HG03439 (cell line): Measurements from ENCODE around the gene CCDC152.
"Not testable (repeated sequence)": the region's sequence is repeated elsewhere in the genome, so short reads cannot be mapped to it uniquely, and the experiment has no call there.

Experiments used
- ATAC-seq: cut with Tn5 transposase; IDR thresholded peaks from one replicate; pipeline ENCODE4 v1.9.1; 2021; ENCODE audit warnings: mild to moderate bottlenecking, moderate library complexity; ENCODE audit not compliant: unreplicated experiment

The CCDC152 gene, protein sequence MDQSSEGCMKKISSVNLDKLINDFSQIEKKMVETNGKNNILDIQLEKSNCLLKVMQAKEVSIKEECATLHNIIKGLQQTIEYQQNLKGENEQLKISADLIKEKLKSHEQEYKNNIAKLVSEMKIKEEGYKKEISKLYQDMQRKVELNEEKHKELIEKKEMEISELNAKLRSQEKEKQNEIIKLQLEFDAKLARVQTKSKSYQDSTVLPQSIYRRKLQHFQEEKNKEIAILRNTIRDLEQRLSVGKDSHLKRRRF

DNA sequence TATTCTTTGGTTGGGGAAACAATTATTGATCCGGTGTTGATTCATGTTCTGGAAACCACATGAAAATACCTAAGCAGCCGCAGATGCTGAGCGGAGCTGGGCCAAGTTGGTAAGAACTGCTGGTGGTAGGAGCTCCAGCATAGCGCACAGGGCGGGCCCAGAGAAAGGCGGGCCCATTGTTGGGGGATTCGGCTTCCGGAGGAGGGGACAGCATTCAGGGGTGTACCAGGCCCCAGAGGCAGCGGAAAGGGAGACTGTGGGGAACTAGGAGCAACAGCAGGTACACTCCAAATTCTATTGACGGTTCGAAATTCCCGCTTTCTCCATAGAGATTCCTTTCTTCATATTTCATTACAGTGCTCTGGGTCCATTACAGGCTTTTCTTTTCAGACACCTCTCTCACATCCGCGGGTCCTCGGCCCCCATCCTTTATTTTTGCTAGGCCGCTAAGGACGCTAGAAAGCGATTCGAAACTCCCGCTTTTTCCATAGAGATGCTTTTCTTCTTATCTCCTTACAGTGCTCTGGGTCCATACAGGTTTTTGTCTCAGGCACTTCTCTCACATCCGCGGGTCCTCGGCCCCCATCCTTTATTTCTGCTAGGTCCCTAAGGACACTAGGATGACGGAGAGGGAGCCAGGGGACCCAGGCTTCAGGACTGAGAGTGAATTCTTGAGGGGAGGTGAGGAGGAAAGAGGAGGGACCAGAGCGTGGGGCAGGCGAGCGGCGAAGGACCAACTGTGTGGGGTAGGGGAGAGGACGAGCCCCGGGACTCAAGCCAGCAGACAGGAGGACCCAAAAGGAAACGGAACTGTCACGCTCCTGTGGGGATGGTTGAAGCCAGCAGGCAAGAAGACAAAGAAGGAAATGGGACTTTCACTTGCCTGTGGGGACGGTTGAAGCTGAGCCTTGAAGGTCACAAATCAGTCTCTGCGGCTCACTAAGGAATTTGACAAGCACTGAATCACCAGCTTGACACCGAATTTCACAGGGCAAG is at the start of gene CCDC152:
Gene CCDC152, plus strand, starts transcription at position 213 of the 996 bp plus-strand sequence. CDS start 2,304 bp downstream, outside the sequence.
- ATAC-seq: no peak

DNA sequence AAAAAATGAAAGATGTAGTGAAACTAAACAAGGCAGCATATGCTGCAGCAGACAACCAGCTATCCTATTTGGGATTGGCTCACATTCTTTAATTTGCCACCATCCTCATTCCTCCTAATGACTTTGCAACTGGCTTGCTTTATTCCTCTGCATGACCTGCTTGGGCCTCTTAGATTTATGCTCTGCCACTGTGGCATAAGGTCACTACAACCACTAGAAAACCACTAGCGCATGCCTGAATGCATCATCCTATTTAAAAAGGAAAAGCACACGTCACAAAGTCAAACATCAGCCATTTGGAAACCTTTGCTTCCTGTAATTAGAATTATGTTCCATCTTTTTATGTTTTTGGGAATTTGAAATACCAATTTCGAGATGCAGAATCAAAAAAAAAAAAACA is 40.8 kb upstream of the CCDC152 start:
- no peak for ATAC-seq

DNA sequence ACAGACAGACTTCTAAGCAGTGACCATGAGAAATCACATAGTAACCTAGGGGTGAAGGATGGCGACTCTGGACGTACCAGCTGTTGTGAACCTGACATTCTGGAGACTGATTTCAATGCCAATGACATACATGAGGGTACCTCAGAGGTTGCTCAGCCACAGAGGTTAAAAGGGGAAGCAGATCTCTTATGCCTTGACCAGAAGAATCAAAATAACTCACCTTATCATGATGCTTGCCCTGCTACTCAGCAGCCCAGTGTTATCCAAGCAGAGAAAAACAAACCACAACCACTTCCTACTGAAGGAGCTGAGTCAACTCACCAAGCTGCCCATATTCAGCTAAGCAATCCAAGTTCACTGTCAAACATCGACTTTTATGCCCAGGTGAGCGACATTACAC is 38.0 kb upstream of the CCDC152 start:
- ATAC-seq: no peak

DNA sequence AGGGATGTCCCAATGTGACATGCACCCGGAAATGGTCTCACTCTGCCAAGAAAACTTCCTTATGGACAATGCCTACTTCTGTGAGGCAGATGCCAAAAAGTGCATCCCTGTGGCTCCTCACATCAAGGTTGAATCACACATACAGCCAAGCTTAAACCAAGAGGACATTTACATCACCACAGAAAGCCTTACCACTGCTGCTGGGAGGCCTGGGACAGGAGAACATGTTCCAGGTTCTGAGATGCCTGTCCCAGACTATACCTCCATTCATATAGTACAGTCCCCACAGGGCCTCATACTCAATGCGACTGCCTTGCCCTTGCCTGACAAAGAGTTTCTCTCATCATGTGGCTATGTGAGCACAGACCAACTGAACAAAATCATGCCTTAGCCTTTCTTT is 37.6 kb upstream of the CCDC152 start:
- ATAC-seq: no peak

DNA sequence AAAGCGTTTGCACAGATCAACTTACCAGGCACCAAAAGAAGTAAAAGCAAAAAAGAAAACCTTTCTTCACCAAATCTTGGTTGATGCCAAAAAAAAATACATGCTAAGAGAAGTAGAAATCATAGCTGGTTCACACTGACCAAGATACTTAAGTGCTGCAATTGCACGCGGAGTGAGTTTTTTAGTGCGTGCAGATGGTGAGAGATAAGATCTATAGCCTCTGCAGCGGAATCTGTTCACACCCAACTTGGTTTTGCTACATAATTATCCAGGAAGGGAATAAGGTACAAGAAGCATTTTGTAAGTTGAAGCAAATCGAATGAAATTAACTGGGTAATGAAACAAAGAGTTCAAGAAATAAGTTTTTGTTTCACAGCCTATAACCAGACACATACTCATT is 36.4 kb upstream of the CCDC152 start:
- ATAC-seq: no peak

DNA sequence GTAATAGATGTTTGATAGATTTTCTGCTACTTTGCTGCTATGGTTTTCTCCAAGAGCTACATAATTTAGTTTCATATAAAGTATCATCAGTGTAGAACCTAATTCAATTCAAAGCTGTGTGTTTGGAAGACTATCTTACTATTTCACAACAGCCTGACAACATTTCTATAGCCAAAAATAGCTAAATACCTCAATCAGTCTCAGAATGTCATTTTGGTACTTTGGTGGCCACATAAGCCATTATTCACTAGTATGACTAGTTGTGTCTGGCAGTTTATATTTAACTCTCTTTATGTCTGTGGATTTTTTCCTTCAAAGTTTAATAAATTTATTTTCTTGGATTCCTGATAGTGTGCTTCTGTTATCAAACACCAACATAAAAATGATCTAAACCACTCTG is 35.1 kb upstream of the CCDC152 start:
- no peak for ATAC-seq

DNA sequence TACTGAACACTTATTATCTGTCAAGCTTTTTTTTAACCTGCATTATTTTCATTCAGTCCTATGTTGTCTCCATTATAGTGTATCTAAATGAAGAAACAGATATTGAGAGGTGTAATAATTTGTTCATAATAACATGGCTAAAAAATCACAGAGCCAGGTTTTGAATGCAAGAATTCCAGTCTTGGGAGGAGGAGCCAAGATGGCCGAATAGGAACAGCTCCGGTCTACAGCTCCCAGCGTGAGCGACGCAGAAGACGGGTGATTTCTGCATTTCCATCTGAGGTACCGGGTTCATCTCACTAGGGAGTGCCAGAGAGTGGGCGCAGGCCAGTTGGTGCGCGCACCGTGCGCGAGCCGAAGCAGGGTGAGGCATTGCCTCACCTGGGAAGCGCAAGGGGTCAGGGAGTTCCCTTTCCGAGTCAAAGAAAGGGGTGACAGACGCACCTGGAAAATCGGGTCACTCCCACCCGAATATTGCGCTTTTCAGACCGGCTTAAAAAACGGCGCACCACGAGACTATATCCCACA is 22.0 kb upstream of the CCDC152 start:
- ATAC-seq: not testable (repeated sequence)

DNA sequence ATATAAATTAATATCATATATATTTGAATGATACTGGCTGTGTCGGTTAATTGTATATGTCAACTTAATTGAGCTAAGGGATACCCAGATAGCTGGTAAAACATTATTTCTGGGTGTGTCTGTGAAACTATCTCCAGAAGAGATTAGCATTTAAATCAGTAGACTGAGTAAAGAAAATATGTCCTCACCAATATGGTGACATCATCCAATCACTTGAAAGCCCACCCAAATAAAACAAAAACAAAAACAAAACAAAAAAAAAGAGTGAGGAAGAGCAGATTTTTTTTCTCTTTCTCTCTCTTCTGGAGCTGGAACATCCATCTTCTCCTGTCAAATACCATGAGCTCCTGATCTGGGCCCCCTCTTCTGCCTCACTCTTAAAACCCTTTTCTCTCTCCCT is 15.7 kb upstream of the CCDC152 start:
- ATAC-seq: no peak

DNA sequence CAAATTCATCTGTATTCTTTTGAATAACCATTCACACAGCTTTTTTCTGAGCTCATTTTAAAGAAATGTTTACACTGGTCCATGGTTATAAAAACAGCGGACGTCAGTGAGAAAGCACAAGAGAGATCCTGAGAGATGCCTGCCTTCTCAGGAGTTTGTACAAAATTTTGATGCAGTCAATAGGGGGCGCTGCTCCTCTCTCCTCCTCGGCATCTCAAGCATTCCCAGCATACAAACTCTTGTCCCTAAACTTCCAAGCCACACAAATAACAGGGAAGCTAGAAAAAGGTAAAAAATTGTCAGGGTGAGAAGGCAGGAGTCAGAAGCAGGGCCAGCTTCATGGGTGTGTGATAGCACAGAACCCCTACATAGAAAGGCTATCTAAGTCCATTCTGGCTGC is 11.2 kb upstream of the CCDC152 start:
- ATAC-seq: no peak

DNA sequence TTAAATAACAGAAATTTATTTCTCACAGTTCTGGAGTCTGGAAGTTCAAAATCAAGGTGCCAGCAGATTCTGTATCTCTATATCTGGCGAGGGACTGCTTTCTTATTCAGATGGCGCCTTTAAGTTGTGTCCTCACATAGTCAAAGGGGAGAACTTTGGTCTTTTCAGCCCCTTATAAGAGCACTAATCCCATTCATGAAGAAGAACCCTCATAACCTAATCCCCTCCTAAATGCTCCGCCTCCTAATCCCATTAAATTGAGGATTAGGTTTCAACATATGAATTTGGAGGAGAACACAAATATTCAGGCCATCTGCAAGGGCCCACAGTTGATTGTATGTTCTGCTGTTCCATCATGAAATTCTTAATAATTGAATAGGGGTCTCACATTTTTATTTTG is 10.8 kb upstream of the CCDC152 start:
- no peak for ATAC-seq

DNA sequence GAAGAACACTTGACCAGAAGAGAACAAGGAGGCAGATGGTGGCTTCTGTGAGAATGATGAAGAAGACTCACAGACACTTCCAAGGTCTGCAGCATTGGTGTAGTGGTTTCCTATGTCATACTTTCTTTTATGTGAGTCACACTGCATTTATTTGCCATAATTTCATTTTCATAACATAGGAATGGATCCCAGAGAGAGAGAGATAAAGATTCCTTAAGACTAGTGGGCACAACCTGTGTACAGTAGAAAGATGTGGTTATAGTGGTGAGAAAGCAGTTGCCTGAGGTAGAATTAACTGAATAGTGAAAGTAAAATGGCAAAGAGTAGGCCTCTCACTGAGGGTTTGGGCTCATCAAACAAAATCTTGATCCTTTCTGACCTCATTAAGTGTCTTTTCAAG is 7.6 kb upstream of the CCDC152 start:
- no peak for ATAC-seq

DNA sequence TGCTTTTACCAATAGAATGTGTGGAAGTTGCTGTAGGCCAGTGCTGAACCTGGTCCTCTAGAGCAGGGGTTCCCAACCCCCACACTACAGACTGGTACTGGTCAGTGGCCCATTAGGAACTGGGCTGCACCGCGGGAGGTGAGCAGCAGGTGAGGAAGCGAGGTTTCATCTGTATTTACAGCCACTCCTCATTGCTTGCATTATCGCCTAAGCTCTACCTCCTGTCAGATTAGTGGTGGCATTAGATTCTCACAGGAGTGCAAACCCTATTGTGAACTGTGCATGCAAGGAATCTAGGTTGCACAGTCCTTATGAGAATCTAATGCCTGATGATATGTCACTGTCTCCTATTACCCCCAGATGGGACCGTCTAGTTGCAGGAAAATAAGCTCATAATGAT is 6.1 kb upstream of the CCDC152 start:
- no peak for ATAC-seq

DNA sequence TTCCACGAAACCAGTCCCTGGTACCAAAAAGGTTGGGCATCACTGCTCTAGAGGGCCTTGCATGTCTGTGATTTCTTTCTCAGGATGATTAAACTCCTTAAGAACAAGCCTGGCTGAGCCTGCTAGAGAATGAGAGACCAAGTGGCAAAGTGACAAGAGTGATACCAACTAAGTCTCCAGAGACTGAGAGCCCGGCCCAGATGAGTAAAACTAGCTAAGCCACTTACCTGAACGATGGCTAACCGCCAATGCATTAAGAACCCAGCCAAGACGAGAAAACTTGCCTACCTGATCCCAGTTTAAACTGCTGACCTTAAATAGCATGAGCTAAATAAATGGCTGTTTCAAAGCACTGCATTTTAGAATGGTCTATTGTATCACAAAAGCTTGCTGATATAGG is 5.6 kb upstream of the CCDC152 start:
- no peak for ATAC-seq

DNA sequence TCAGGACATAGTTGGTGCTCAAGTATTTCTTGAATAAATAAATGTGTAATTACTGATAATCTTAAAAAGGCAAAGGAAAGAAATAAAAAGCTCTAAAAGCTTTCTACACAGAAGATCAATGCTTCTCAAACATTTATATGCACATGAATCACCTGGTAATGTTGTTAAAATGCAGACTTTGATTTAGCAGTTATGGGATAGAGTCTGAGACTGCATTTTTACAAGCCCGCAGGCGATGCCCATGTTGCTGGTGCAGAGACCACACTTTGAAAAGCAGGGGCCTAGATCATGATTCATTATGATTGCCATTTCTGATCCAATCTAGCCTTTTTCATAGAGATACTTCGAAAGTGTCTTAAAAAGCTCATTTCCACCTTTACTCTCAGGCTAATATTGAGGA is 3.5 kb upstream of the CCDC152 start:
- ATAC-seq: no peak

DNA sequence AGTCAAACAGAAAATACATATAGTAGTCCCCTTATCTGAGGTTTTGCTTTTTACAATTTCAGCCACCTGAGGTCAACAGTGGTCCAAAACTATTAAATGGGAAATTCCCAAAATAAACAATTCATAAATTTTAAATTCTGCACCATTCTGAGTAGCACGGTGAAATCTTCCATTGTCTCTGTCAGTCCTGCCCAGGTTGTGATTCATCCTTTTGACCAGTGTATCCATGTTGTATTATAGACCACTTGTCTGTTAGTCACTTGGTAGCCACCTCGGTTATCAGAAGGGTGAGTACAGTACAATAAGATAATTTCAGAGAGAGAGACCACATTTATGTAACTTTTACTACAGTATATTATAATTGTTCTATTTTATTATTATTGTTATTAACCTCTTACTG is 2.8 kb downstream of the CCDC152 start:
- ATAC-seq: no peak

DNA sequence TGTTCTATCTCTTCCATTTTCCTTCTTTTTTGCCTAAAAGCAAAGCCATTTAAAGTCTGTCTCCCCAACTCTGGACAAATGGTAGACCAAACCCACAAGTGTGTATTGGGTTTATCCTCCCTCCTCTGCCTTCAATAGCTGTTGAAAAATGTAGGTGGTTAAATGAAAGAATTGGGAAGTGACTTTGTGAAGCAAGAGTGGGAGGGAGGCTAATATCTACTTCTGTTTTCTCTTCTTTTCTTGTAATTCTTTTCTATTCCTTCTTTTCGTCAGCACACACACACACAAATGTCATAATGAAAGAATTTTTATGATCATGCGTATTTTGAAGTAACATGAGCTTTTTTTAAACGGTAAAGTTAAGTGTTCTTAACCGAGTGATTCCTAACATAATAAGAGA is 3.8 kb downstream of the CCDC152 start:
- ATAC-seq: no peak

DNA sequence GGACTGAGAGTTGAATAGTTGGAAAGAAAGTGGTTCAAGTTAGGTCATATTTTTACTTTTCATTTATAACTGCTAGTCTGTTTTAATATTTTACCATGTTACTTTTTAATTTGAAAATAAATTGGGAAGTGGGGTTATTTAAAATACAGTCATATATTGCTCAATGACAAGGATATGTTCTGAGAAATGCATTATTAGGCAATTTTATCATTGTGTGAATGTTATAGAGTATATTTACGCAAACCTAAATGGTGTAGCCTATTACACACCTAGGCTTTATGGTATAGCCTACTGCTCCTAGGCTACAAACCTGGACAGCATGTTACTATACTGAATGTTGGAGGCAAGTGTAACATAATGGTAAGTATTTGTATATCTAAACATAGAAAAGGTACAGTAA is 5.2 kb downstream of the CCDC152 start:
- no peak for ATAC-seq

DNA sequence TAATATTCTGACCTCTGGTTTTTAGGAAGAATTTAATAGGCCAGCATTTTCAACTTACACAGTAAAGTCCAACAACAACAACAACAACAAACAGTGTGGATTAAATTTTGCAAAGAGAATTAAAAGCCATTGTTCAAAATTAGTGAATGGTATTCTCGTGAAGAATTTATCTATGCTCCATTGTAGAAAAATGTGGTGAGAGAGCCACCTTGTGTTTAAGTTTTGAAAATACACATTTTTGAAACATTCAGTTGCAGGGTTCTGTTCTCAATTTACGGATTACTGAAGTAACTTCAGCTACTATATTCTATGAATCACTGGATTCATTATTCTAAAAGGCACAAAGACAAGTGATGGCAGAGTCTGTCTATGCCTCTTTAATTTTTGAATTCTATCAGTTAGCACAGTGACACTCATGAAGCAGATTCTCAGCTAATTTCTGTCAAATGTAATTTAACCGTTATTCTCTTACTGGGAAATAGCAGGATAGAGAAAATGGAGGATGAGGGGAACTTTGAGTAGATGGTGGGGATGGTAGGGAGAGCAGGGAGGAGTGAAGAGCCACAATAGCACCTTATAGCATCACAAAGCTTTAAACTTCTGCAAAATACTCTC is 11.0 kb downstream of the CCDC152 start:
- no peak for ATAC-seq

DNA sequence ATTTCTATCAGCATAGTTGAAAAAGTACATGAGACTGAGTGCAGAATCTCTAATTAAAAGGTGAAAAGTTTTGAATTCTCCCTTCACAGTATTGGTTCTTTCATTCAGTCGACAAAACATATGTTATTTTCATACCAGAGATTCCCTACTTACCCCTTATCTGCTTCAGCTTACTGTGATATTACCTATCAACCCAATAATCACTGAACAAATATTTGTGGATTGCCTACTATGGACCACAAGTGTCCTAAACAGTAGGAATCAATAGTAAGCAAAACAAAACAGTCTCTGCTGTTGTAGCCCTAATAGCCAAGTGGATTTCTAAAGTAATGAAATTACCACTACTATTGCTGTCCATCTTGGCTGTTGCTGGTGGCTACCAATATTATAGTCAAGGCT is 11.5 kb downstream of the CCDC152 start:
- ATAC-seq: no peak

DNA sequence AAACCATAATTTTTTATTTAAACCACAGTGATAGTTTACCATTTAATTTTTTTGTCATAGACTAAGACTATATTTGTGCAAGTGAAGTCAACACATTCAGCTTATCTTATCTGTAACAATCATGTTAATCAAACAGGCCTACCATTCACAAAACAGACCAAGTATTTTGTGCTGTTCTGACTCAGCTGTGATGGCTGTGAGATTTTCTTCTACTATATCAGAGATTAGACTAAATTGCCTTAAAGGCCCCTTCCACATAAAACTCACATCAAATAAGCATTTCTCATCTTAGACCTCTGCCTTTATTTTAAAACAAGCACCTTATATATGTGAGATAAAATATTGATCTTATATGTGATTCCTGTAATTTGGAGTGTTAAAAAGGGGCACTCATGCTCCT is 13.4 kb downstream of the CCDC152 start:
- ATAC-seq: no peak

DNA sequence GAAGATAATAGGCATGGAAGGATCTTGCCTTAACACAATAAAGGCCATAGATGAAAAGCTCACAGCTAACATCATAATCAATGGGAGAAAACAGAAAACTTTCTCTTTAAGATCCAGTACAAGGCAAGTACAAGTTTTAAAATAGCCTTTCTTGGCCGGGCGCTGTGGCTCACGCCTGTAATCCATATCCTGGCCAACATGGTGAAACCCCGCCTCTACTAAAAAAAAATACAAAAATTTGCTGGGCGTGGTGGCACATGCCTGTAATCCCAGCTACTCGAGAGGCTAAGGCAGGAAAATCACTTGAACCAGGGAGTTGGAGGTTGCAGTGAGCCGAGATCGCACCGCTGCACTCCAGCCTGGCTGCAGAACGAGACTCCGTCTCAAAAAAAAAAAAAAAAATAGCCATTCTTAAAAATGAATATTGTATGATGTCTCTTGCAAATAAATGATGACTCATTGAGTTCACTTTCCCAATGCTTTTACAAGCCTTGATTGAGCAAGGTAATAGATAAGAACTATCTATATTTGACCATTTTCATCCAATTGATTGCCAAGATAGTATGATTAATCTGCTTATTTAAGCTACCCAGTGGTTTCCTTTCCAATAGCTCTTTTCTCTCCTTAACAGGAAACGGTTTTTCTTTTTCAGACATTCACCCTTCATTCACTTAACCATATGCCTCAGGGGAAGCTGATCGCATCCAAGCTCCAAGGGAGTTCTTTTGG is 15.8 kb downstream of the CCDC152 start:
- no peak for ATAC-seq
